Tibial nerve (tissue), 3 donors: ENCODE results near the gene ZBTB1.

Source experiments
- EP300 ChIP-seq, 2 donors: sonication (generic); formaldehyde crosslinking; IDR thresholded peaks; one replicate each; pipeline ENCODE4 v1.6.1; 2017; ENCODE audit warnings: antibody characterized with exemption in 2 of 2, mild to moderate bottlenecking in 1 of 2
- POLR2A ChIP-seq, 2 donors: fragments of 450-650 bp; IDR thresholded peaks; one replicate each; pipeline ENCODE4 v1.6.1; 2017; ENCODE audit warnings: antibody characterized with exemption in 2 of 2, mild to moderate bottlenecking in 2 of 2, moderate library complexity in 2 of 2

GRCh38 chr14:64541972-64542835 lies 37.6 kb downstream of the ZBTB1 start:
- TF ChIP-seq POLR2A (IDR thresholded peaks at IDR 0.05), result no peak
- TF ChIP-seq EP300 (IDR thresholded peaks at IDR 0.05), result no peak
